Esophagus muscularis mucosa (tissue), 4 donors: ENCODE results near the gene STARD7.

Experiments used
- EP300 ChIP-seq: sonication (generic); formaldehyde crosslinking; IDR thresholded peaks from one replicate; pipeline ENCODE4 v1.6.1; 2017; ENCODE audit warnings: antibody characterized with exemption
- POLR2A ChIP-seq: fragments of 450-650 bp; IDR thresholded peaks from one replicate; pipeline ENCODE4 v1.6.1; 2017; ENCODE audit warnings: antibody characterized with exemption, moderate library complexity, mild to moderate bottlenecking, low read depth
- POLR2AphosphoS5 ChIP-seq, 2 donors: sonication (generic); formaldehyde crosslinking; IDR thresholded peaks; one replicate each; pipeline ENCODE4 v1.6.1; 2017; ENCODE audit warnings: antibody characterized with exemption in 2 of 2
- TF ChIP-seq, protein P1 (sequence below), 3 experiments: fragments of 200-600 bp in 2 of 3; fragments of 450-650 bp in 1 of 3; sonication (generic) in 2 of 3; IDR thresholded peaks; one replicate each; pipeline ENCODE4 v1.5.1; 2017 to 2019; ENCODE audit warnings: antibody characterized with exemption in 3 of 3, mild to moderate bottlenecking in 2 of 3, moderate library complexity in 1 of 3

DNA sequence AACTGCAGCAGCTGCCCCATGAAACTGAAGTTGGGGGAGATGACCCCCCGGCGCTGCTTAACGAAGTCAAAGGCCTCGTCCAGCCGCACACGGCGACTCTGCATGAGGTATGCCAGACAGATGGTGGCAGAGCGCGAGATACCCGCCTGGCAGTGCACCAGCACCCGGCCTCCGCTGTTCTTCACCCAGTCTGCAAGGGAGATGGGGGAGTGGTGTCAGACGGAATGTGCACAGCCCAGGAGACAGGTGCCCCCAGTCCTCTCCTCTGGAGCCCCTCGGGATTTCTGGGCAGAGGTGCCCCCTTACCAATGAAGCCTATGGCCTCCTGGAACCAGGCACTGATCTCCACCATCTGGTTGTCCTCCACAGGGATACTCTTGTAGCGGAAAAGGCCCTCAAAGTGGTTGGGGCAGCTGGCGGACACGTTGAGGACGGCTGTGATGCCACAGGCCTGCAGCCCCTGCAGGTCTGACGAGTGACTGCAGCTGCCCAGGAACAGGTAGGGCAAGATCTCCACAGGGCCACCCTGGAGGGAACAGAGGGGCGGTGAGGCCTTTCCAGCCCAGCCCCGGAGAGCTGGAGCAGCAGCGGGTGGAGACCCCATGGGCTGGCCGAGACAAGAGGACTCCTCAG lies 64.7 kb downstream of the STARD7 start:
- TF ChIP-seq, protein P1, sequence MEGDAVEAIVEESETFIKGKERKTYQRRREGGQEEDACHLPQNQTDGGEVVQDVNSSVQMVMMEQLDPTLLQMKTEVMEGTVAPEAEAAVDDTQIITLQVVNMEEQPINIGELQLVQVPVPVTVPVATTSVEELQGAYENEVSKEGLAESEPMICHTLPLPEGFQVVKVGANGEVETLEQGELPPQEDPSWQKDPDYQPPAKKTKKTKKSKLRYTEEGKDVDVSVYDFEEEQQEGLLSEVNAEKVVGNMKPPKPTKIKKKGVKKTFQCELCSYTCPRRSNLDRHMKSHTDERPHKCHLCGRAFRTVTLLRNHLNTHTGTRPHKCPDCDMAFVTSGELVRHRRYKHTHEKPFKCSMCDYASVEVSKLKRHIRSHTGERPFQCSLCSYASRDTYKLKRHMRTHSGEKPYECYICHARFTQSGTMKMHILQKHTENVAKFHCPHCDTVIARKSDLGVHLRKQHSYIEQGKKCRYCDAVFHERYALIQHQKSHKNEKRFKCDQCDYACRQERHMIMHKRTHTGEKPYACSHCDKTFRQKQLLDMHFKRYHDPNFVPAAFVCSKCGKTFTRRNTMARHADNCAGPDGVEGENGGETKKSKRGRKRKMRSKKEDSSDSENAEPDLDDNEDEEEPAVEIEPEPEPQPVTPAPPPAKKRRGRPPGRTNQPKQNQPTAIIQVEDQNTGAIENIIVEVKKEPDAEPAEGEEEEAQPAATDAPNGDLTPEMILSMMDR (IDR thresholded peaks at IDR 0.05) = no peak
- TF ChIP-seq POLR2A = no peak
- TF ChIP-seq POLR2AphosphoS5 (IDR thresholded peaks at IDR 0.05) = no peak
- TF ChIP-seq EP300 = no peak
